GM12875 (cell line): ENCODE data around the gene OR9G1.

ENCODE experiments used
- H3K4me3 ChIP-seq: one replicate; pipeline ENCODE4 v1.5.1; 2011; ENCODE audit warnings: low read depth, low read length, control low read depth
- TF ChIP-seq, protein P1 (sequence below): IDR thresholded peaks from 2 replicates; pipeline ENCODE4 v1.5.1; 2011; ENCODE audit warnings: low read depth, mild to moderate bottlenecking, control low read depth, inconsistent platforms, low read length, moderate library complexity, borderline replicate concordance; ENCODE audit not compliant: insufficient read depth

The OR9G1 gene

DNA sequence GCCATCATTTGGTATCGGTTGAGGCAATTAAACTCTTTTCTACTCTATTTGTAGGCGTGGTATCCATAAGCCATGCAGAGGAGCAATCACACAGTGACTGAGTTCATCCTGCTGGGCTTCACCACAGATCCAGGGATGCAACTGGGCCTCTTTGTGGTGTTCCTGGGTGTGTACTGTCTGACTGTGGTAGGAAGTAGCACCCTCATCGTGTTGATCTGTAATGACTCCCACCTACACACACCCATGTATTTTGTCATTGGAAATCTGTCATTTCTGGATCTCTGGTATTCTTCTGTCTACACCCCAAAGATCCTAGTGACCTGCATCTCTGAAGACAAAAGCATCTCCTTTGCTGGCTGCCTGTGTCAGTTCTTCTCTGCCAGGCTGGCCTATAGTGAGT lies 41.2 kb downstream of the OR9G1 start:
- TF ChIP-seq, protein P1, sequence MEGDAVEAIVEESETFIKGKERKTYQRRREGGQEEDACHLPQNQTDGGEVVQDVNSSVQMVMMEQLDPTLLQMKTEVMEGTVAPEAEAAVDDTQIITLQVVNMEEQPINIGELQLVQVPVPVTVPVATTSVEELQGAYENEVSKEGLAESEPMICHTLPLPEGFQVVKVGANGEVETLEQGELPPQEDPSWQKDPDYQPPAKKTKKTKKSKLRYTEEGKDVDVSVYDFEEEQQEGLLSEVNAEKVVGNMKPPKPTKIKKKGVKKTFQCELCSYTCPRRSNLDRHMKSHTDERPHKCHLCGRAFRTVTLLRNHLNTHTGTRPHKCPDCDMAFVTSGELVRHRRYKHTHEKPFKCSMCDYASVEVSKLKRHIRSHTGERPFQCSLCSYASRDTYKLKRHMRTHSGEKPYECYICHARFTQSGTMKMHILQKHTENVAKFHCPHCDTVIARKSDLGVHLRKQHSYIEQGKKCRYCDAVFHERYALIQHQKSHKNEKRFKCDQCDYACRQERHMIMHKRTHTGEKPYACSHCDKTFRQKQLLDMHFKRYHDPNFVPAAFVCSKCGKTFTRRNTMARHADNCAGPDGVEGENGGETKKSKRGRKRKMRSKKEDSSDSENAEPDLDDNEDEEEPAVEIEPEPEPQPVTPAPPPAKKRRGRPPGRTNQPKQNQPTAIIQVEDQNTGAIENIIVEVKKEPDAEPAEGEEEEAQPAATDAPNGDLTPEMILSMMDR, result no peak
- H3K4me3 ChIP-seq, result no peak overlapping the region

DNA sequence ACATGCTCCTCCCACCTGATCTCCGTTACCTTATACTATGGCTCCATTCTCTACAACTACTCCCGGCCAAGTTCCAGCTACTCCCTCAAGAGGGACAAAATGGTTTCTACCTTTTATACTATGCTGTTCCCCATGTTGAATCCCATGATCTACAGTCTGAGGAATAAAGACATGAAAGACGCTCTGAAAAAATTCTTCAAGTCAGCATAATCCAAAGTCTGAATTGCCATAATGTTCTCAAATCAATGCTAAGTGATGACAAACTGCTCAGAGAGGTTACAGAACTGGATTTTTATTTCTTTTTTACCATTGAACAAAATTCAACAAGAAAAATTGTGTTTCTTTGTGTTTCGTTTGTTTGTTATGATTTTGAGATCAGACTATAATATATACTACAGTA lies 42.0 kb downstream of the OR9G1 start:
- no peak overlapping the region for H3K4me3 ChIP-seq
- TF ChIP-seq, protein P1, result no peak

DNA sequence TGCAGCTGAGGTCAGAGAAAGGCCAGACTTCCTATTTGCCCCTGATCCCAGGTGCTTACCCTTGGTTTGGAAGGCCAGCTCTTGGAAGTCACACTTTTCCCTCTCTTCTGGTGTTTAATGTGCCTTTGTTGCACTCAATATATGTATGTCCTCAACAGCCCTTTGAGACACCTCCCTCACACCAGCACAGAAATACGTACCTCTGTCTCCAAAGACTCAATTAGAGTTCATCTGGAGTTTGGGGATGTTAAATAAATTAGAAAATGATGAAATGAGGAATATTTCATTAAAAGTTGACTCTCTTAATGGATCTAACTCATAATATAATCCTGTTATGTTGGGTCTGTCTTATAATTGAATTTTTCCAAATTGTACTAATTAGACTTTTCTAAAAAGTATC lies 49.7 kb downstream of the OR9G1 start, which contains the start of gene OR9G4:
Gene OR9G4, minus strand, starts transcription at position 101 of the 400 bp plus-strand sequence. CDS start 4,931 bp downstream, outside the sequence.
- no peak within 1 kb of the TSS for H3K4me3 ChIP-seq
- TF ChIP-seq, protein P1, result no peak

DNA sequence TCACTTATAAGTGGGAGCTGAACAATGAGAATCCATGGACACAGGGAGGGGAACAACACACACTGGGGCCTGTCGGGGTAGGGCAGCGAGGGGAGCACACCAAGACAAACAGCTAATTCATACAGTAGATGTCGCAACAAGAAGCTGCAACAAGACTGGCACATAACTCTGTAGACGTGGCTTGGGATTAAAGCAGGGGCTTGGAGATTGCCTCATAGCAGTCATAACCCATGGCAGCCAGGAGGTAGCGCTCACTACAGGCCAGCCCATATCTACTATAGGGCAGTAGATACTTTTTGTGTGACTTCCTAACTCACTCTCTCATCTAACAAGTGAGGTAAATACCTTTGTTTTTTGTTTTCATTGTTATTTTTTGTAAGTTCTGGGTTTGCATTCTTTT lies 51.3 kb downstream of the OR9G1 start:
- TF ChIP-seq, protein P1, result no peak
- H3K4me3 ChIP-seq, result no peak overlapping the region

DNA sequence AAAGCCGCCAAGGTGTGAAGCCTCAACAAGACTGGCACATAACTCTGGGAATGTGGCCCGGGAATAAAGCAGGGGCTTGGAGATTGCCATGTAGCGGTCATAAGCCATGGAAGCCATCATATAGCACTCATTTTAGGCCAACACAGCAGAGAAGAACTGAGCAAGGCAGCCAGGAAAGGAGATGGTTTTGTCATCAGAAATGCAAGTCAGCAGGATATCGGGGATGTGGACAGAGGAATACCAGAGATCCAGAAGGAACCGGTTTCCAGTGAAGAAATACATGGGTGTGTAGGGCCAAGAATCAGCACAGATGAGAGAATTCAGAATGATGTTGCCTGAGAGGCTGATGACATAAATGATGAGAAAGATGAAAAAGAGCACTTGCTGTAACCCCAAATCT lies 52.6 kb downstream of the OR9G1 start:
- TF ChIP-seq, protein P1, result no peak
- no peak overlapping the region for H3K4me3 ChIP-seq
